CD8-positive, alpha-beta memory T cell (primary cell): ENCODE data around the gene DOCK1. TPM values are rescaled to one million over a fixed set of nuclear protein-coding genes. Genes with fewer than 3 reads are reported as not detected.

Experiments
- CTCF ChIA-PET: fragments of 350-600 bp; sonication (Branson Sonifier 250); formaldehyde crosslinking; loops from one replicate; lab custom pipeline; 2021; ENCODE audit warnings: antibody characterized with exemption; lab: Charles Lee
- POLR2A ChIA-PET: fragments of 350-600 bp; sonication (Branson Sonifier 250); formaldehyde crosslinking; loops from one replicate; lab custom pipeline; 2021; ENCODE audit warnings: antibody characterized with exemption; lab: Charles Lee
- DNase-seq, 5 donors: peaks; one replicate each; pipeline versions ENCODE4 v3.0.0 to v3.0.0-alpha.2; 2020 to 2022; ENCODE audit warnings: mixed read lengths in 1 of 5
- H3K27ac ChIP-seq: one replicate; pipeline ENCODE4 v1.7.0; 2013; ENCODE audit warnings: low read depth, mild to moderate bottlenecking, low read length, moderate library complexity
- H3K27me3 ChIP-seq: 2 replicates; pipeline ENCODE4 v1.7.0; 2013; ENCODE audit warnings: low read length, mild to moderate bottlenecking; ENCODE audit not compliant: insufficient read depth, poor library complexity, severe bottlenecking
- H3K36me3 ChIP-seq: 2 replicates; pipeline ENCODE4 v1.7.0; 2013; ENCODE audit warnings: mild to moderate bottlenecking, low read length, moderate library complexity; ENCODE audit not compliant: insufficient read depth
- H3K4me1 ChIP-seq: 2 replicates; pipeline ENCODE4 v1.7.0; 2013; ENCODE audit warnings: mild to moderate bottlenecking, low read length, moderate library complexity; ENCODE audit not compliant: insufficient read depth
- H3K4me3 ChIP-seq: 2 replicates; pipeline ENCODE4 v1.7.0; 2013; ENCODE audit warnings: mild to moderate bottlenecking, low read length
- H3K9me3 ChIP-seq: 2 replicates; pipeline ENCODE4 v1.7.0; 2013; ENCODE audit warnings: mild to moderate bottlenecking, low read length
- H3K27ac Mint-ChIP-seq, 8 donors: one replicate each; pipeline ENCODE4 v1.8.0; 2020 to 2021; ENCODE audit warnings: mixed read lengths in 8 of 8, mild to moderate bottlenecking in 6 of 8, inconsistent platforms in 3 of 8, moderate library complexity in 3 of 8
- H3K27me3 Mint-ChIP-seq, 2 donors: one replicate each; pipeline ENCODE4 v1.8.0; 2020 to 2021; ENCODE audit warnings: mixed read lengths in 2 of 2, mild to moderate bottlenecking in 1 of 2, moderate library complexity in 1 of 2
- H3K36me3 Mint-ChIP-seq, 3 donors: one replicate each; pipeline ENCODE4 v1.8.0; 2020 to 2021; ENCODE audit warnings: mixed read lengths in 3 of 3, inconsistent platforms in 1 of 3, mild to moderate bottlenecking in 1 of 3
- H3K4me1 Mint-ChIP-seq, 3 donors: one replicate each; pipeline ENCODE4 v1.8.0; 2020 to 2021; ENCODE audit warnings: mixed read lengths in 3 of 3, inconsistent platforms in 1 of 3, mild to moderate bottlenecking in 1 of 3
- H3K4me3 Mint-ChIP-seq, 7 donors: one replicate each; pipeline ENCODE4 v1.8.0; 2020 to 2021; ENCODE audit warnings: mixed read lengths in 7 of 7, mild to moderate bottlenecking in 6 of 7, moderate library complexity in 4 of 7, inconsistent platforms in 2 of 7
- H3K9me3 Mint-ChIP-seq, 5 donors: one replicate each; pipeline ENCODE4 v1.8.0; 2020 to 2022; ENCODE audit warnings: mixed read lengths in 5 of 5, mild to moderate bottlenecking in 3 of 5, moderate library complexity in 2 of 5, inconsistent platforms in 1 of 5
- polyA plus RNA-seq: library from polyadenylated mRNA; unstranded; fragments of 300-500 nt; fragmentation: Illumina TruSeq; gene quantifications from one replicate; pipeline ENCODE4 v1.2.3, GENCODE V29; 2021
- total RNA-seq, 2 experiments: library from RNA; stranded (reverse); gene quantifications; one replicate each; pipeline ENCODE4 v1.2.3, GENCODE V29; 2021

Gene DOCK1
- total and polyA plus RNA-seq, 3 experiments from 2014 or later, result 0.16 to 0.18 TPM; not detected in 1

GRCh38 chr10:127100983-127101615 is 195.9 kb downstream of the DOCK1 start:
- DNase-seq, result no peak
- CTCF ChIA-PET, result no interaction called here
- Mint-ChIP-seq H3K4me1 (no peaks in the 10 kb centered on the region), H3K9me3 (peaks cover 0 to 7% (median 0%) of the 10 kb centered on the region in 5 donors), H3K36me3 (no peaks in the 10 kb centered on the region), H3K27ac (no peak overlapping the region), H3K27me3 (no peaks in the 10 kb centered on the region), H3K4me3 (no peak overlapping the region)
- no peak overlapping the region for H3K4me3 ChIP-seq
- no peaks in the 10 kb centered on the region for H3K9me3 ChIP-seq
- POLR2A ChIA-PET, result no interaction called here
- H3K27ac ChIP-seq, result no peak overlapping the region
- no peaks in the 10 kb centered on the region for H3K4me1 ChIP-seq
- H3K36me3 ChIP-seq, result no peaks in the 10 kb centered on the region
- H3K27me3 ChIP-seq, result no peaks in the 10 kb centered on the region

DNA sequence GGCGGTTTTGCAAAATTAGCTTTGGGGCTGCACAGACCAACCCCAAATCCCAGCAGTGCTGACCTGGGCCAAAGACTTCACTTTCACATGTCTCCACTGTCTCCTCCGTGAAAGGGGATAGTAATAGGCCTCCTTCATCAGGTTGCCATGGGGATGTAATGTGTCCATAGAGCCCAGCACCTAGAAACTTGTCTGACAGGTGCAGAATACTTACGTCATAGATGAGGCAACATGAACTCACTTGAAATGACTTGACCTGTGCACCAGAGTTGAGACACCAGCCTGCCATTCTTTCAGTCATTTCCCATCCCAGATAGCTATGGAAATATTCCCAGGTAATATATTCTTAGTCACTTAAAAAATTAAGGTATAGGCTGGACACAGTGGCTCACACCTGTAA is 196.9 kb downstream of the DOCK1 start:
- no peaks in the 10 kb centered on the region for H3K4me1 ChIP-seq
- Mint-ChIP-seq H3K4me1 (no peaks in the 10 kb centered on the region), H3K27ac (no peak overlapping the region), H3K36me3 (no peaks in the 10 kb centered on the region), H3K9me3 (peaks cover 0 to 7% (median 0%) of the 10 kb centered on the region in 5 donors), H3K27me3 (peaks cover 0 to 3% of the 10 kb centered on the region in 2 donors), H3K4me3 (no peak overlapping the region)
- H3K27ac ChIP-seq, result no peak overlapping the region
- ChIA-PET POLR2A (no interaction called here), CTCF (no interaction called here)
- DNase-seq, result no peak
- H3K9me3 ChIP-seq, result no peaks in the 10 kb centered on the region
- H3K36me3 ChIP-seq, result no peaks in the 10 kb centered on the region
- H3K27me3 ChIP-seq, result no peaks in the 10 kb centered on the region
- H3K4me3 ChIP-seq, result no peak overlapping the region

DNA sequence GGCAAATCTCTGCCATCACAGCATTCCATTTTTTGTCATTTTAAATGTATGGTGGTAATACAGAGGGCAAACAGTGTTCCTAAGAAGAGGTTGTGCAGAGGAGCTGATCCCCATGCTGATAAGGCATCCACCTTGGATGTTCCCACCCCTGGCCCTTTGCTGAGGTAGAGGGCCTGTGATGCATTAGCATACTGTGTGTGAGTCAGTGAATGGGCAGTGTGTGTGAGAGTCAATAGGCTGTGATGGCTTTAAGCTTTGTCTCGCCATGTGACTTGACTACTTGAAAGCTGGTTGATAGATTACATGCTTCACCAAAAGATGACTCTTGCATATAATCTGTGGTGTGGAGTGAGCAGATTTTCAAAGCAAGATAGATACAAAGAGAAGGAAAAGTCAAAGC is 209.9 kb downstream of the DOCK1 start:
- Histone ChIP-seq H3K27me3 (no peaks in the 10 kb centered on the region), H3K36me3 (no peaks in the 10 kb centered on the region), H3K4me3 (no peak overlapping the region), H3K9me3 (no peaks in the 10 kb centered on the region), H3K27ac (no peak overlapping the region), H3K4me1 (no peaks in the 10 kb centered on the region)
- ChIA-PET POLR2A (no interaction called here), CTCF (no interaction called here)
- peaks cover 0 to 5% (median 2%) of the 10 kb centered on the region in 5 donors for H3K9me3 Mint-ChIP-seq
- H3K27ac Mint-ChIP-seq, result no peak overlapping the region
- no peak overlapping the region for H3K4me3 Mint-ChIP-seq
- no peaks in the 10 kb centered on the region for H3K36me3 Mint-ChIP-seq
- no peak for DNase-seq
- H3K27me3 Mint-ChIP-seq, result no peaks in the 10 kb centered on the region
- no peaks in the 10 kb centered on the region for H3K4me1 Mint-ChIP-seq

GRCh38 chr10:127117125-127117524 is 211.9 kb downstream of the DOCK1 start:
- DNase-seq, result no peak
- POLR2A ChIA-PET, result no interaction called here
- Mint-ChIP-seq H3K4me1 (no peaks in the 10 kb centered on the region), H3K27ac (no peak overlapping the region), H3K4me3 (no peak overlapping the region), H3K36me3 (no peaks in the 10 kb centered on the region), H3K9me3 (peaks cover 0 to 5% (median 2%) of the 10 kb centered on the region in 5 donors), H3K27me3 (no peaks in the 10 kb centered on the region)
- Histone ChIP-seq H3K27ac (no peak overlapping the region), H3K4me3 (no peak overlapping the region), H3K36me3 (no peaks in the 10 kb centered on the region), H3K27me3 (no peaks in the 10 kb centered on the region), H3K4me1 (no peaks in the 10 kb centered on the region), H3K9me3 (no peaks in the 10 kb centered on the region)
- CTCF ChIA-PET, result no interaction called here

DNA sequence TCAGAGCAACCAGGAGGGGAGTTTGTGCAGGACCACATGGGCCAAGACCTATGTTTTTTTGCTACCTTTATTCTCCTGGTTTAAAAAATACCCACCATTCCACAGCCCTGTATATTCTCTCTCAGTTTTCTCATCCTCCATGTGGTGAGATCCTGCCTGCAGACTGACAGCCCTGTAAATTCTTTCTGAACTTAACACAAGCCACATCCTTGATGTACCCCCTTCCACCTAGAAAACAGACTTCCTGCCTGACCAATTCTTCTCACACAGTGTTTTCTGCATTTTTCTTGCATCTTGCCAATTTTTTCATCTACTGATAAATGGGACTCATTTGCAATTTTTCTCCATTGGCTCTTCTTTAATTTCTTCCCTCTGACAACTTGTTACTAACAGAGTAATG is 212.8 kb downstream of the DOCK1 start:
- Histone ChIP-seq H3K27me3 (no peaks in the 10 kb centered on the region), H3K27ac (no peak overlapping the region), H3K4me1 (no peaks in the 10 kb centered on the region), H3K9me3 (no peaks in the 10 kb centered on the region), H3K36me3 (no peaks in the 10 kb centered on the region), H3K4me3 (no peak overlapping the region)
- ChIA-PET POLR2A (no interaction called here), CTCF (no interaction called here)
- no peaks in the 10 kb centered on the region for H3K27me3 Mint-ChIP-seq
- H3K4me3 Mint-ChIP-seq, result no peak overlapping the region
- peaks cover 0 to 4% (median 2%) of the 10 kb centered on the region in 5 donors for H3K9me3 Mint-ChIP-seq
- H3K27ac Mint-ChIP-seq, result no peak overlapping the region
- H3K36me3 Mint-ChIP-seq, result no peaks in the 10 kb centered on the region
- no peaks in the 10 kb centered on the region for H3K4me1 Mint-ChIP-seq
- no peak for DNase-seq

- Mint-ChIP-seq H3K9me3 (peaks cover 0 to 4% (median 2%) of the 10 kb centered on the region in 5 donors), H3K27me3 (no peaks in the 10 kb centered on the region), H3K4me3 (no peak overlapping the region), H3K4me1 (no peaks in the 10 kb centered on the region), H3K36me3 (no peaks in the 10 kb centered on the region), H3K27ac (no peak overlapping the region)
- ChIA-PET CTCF (no interaction called here), POLR2A (no interaction called here)
- no peaks in the 10 kb centered on the region for H3K4me1 ChIP-seq
- no peak overlapping the region for H3K27ac ChIP-seq
- no peak overlapping the region for H3K4me3 ChIP-seq
- H3K27me3 ChIP-seq, result no peaks in the 10 kb centered on the region
- no peaks in the 10 kb centered on the region for H3K36me3 ChIP-seq
- DNase-seq, result no peak
- no peaks in the 10 kb centered on the region for H3K9me3 ChIP-seq
These were observed 214.7 kb downstream of the DOCK1 start for GRCh38 chr10:127119936-127120335.

GRCh38 chr10:127122831-127123230 is 217.6 kb downstream of the DOCK1 start:
- no peak overlapping the region for H3K27ac ChIP-seq
- POLR2A ChIA-PET, result no interaction called here
- Mint-ChIP-seq H3K27ac (no peak overlapping the region), H3K4me1 (no peaks in the 10 kb centered on the region), H3K36me3 (no peaks in the 10 kb centered on the region), H3K9me3 (peaks cover 0 to 4% (median 0%) of the 10 kb centered on the region in 5 donors), H3K4me3 (no peak overlapping the region), H3K27me3 (no peaks in the 10 kb centered on the region)
- H3K9me3 ChIP-seq, result no peaks in the 10 kb centered on the region
- no peaks in the 10 kb centered on the region for H3K36me3 ChIP-seq
- H3K27me3 ChIP-seq, result no peaks in the 10 kb centered on the region
- no peak for DNase-seq
- H3K4me3 ChIP-seq, result no peak overlapping the region
- no peaks in the 10 kb centered on the region for H3K4me1 ChIP-seq
- CTCF ChIA-PET, result no interaction called here

DNA sequence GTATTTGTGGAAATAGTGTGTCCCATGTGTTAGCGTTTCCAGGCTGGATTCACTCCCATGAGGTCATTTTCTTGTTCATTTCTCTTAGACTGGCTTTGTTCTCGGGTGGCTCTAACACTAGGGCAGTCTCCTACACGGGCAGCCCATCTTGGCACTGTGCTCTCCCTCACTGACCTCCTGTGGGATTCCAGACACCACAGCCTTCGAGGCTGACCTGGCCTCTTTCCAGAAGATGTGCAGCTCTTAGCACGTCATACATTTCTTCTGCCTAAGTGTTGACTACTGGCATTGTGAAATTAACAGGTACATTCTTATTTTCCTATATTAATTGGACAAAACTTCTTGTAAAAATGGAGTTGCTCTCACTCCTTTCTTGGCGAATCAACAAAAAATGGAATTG is 218.4 kb downstream of the DOCK1 start:
- Mint-ChIP-seq H3K4me1 (no peaks in the 10 kb centered on the region), H3K27ac (no peak overlapping the region), H3K9me3 (peaks cover 0 to 4% (median 2%) of the 10 kb centered on the region in 5 donors), H3K27me3 (no peaks in the 10 kb centered on the region), H3K36me3 (no peaks in the 10 kb centered on the region), H3K4me3 (no peak overlapping the region)
- no peak for DNase-seq
- no peak overlapping the region for H3K27ac ChIP-seq
- ChIA-PET CTCF (no interaction called here), POLR2A (no interaction called here)
- no peaks in the 10 kb centered on the region for H3K27me3 ChIP-seq
- no peak overlapping the region for H3K4me3 ChIP-seq
- H3K36me3 ChIP-seq, result no peaks in the 10 kb centered on the region
- no peaks in the 10 kb centered on the region for H3K4me1 ChIP-seq
- H3K9me3 ChIP-seq, result no peaks in the 10 kb centered on the region
